DND-41 (cell line): Measurements from ENCODE around the gene ZNF512B.

ENCODE experiments used
- ATAC-seq: fragments of 200-7000 bp; cut with Tn5 transposase; 3 replicates; pipeline ENCODE4 v1.9.1; 2021; ENCODE audit warnings: low read depth; ENCODE audit not compliant: insufficient read depth
- DNase-seq: peaks from one replicate; pipeline ENCODE4 v3.0.0-alpha.2; 2020
- H2AFZ ChIP-seq: 2 replicates; pipeline ENCODE4 v1.6.0; 2012; ENCODE audit warnings: low read depth, low read length
- H3K27ac ChIP-seq: 2 replicates; pipeline ENCODE4 v1.5.1; 2012; ENCODE audit warnings: low read length, inconsistent platforms
- H3K27me3 ChIP-seq: fragments of 200-600 bp; sonication (generic); 2 replicates; pipeline ENCODE4 v1.6.0; 2012; ENCODE audit warnings: low read length, mild to moderate bottlenecking, inconsistent platforms; ENCODE audit not compliant: insufficient read depth, poor library complexity
- H3K36me3 ChIP-seq: 2 replicates; pipeline ENCODE4 v1.5.1; 2012; ENCODE audit warnings: low read length, inconsistent platforms; ENCODE audit not compliant: insufficient read depth
- H3K4me1 ChIP-seq: 2 replicates; pipeline ENCODE4 v1.5.1; 2012; ENCODE audit warnings: mild to moderate bottlenecking, low read length; ENCODE audit not compliant: insufficient read depth
- H3K4me2 ChIP-seq: 2 replicates; pipeline ENCODE4 v1.6.0; 2012; ENCODE audit warnings: mild to moderate bottlenecking, moderate library complexity, low read length, inconsistent platforms; ENCODE audit not compliant: insufficient read depth
- H3K4me3 ChIP-seq, 2 experiments: fragments of 200-600 bp in 1 of 2; shearing (Covaris generic) in 1 of 2; 2 replicates each; pipeline ENCODE4 v1.5.1; 2012 to 2016; ENCODE audit warnings: inconsistent platforms in 2 of 2, low read length in 2 of 2, mild to moderate bottlenecking in 2 of 2, low read depth in 1 of 2, moderate library complexity in 1 of 2
- H3K79me2 ChIP-seq: 2 replicates; pipeline ENCODE4 v1.6.0; 2012; ENCODE audit warnings: low read length, inconsistent platforms; ENCODE audit not compliant: insufficient read depth
- H3K9ac ChIP-seq: 2 replicates; pipeline ENCODE4 v1.6.0; 2012; ENCODE audit warnings: low read depth, mild to moderate bottlenecking, inconsistent platforms, low read length, moderate library complexity
- H3K9me3 ChIP-seq: 2 replicates; pipeline ENCODE4 v1.5.1; 2012; ENCODE audit warnings: low read length, moderate library complexity, mild to moderate bottlenecking, inconsistent platforms; ENCODE audit not compliant: insufficient read depth, severe bottlenecking
- H4K20me1 ChIP-seq: 2 replicates; pipeline ENCODE4 v1.6.0; 2012; ENCODE audit warnings: low read length; ENCODE audit not compliant: insufficient read depth
- CTCF ChIP-seq: IDR thresholded peaks from 2 replicates; pipeline ENCODE4 v1.5.1; 2012; ENCODE audit warnings: borderline replicate concordance, low read length, moderate library complexity, mild to moderate bottlenecking; ENCODE audit not compliant: poor library complexity, severe bottlenecking; ENCODE audit errors: extremely low read depth
- EZH2 ChIP-seq: IDR thresholded peaks from 3 replicates; pipeline ENCODE4 v1.6.1; 2012; ENCODE audit warnings: borderline replicate concordance, low read depth, mild to moderate bottlenecking, moderate library complexity, low read length, inconsistent platforms; ENCODE audit not compliant: severe bottlenecking

The ZNF512B gene

GRCh38 chr20:63934271-63935068 lies 35.3 kb downstream of the ZNF512B start:
- Histone ChIP-seq H3K4me2 (no peak overlapping the region), H3K27me3 (no peaks in the 10 kb centered on the region), H3K4me3 (no peak overlapping the region), H2AFZ (no peak overlapping the region), H3K4me1 (no peaks in the 10 kb centered on the region), H4K20me1 (peaks cover 65% of the 10 kb centered on the region), H3K36me3 (peaks cover 83% of the 10 kb centered on the region), H3K79me2 (peaks cover 32% of the 10 kb centered on the region), H3K27ac (no peak overlapping the region), H3K9ac (no peak overlapping the region), H3K9me3 (no peaks in the 10 kb centered on the region)
- TF ChIP-seq EZH2: no peak
- peak; percentile 49 for TF ChIP-seq CTCF
- 0 out of 3 replicates have a peak, but pooled peaks have one; percentile 40 for ATAC-seq
- DNase-seq: no peak

GRCh38 chr20:63933646-63934045 lies 36.1 kb downstream of the ZNF512B start:
- Histone ChIP-seq H3K4me1 (no peaks in the 10 kb centered on the region), H4K20me1 (peaks cover 61% of the 10 kb centered on the region), H3K36me3 (peaks cover 83% of the 10 kb centered on the region), H3K9me3 (no peaks in the 10 kb centered on the region), H2AFZ (no peak overlapping the region), H3K4me3 (no peak overlapping the region), H3K9ac (no peak overlapping the region), H3K27ac (no peak overlapping the region), H3K79me2 (peaks cover 26% of the 10 kb centered on the region), H3K27me3 (no peaks in the 10 kb centered on the region), H3K4me2 (no peak overlapping the region)
- TF ChIP-seq EZH2 (no peak), CTCF (no peak)
- no peak for ATAC-seq
- DNase-seq: no peak

- Histone ChIP-seq H3K4me1 (no peaks in the 10 kb centered on the region), H2AFZ (no peak overlapping the region), H3K79me2 (peaks cover 30% of the 10 kb centered on the region), H3K9ac (no peak overlapping the region), H3K4me3 (no peak overlapping the region), H4K20me1 (peaks cover 64% of the 10 kb centered on the region), H3K4me2 (no peak overlapping the region), H3K27ac (no peak overlapping the region), H3K36me3 (peaks cover 86% of the 10 kb centered on the region), H3K27me3 (no peaks in the 10 kb centered on the region), H3K9me3 (no peaks in the 10 kb centered on the region)
- ATAC-seq: no peak
- DNase-seq: no peak
- no peak for TF ChIP-seq EZH2
- no peak for TF ChIP-seq CTCF
These were observed 37.0 kb downstream of the ZNF512B start for GRCh38 chr20:63932606-63933160.

- ATAC-seq: no peak
- H3K9me3 ChIP-seq: no peaks in the 10 kb centered on the region
- TF ChIP-seq CTCF: no peak
- TF ChIP-seq EZH2: no peak
- H3K79me2 ChIP-seq: peaks cover 34% of the 10 kb centered on the region
- no peak overlapping the region for H2AFZ ChIP-seq
- H3K4me2 ChIP-seq: no peak overlapping the region
- no peak overlapping the region for H3K27ac ChIP-seq
- H3K9ac ChIP-seq: no peak overlapping the region
- H3K27me3 ChIP-seq: no peaks in the 10 kb centered on the region
- H3K4me1 ChIP-seq: no peaks in the 10 kb centered on the region
- DNase-seq: no peak
- peaks cover 93% of the 10 kb centered on the region for H3K36me3 ChIP-seq
- H3K4me3 ChIP-seq: no peak overlapping the region
- peaks cover 68% of the 10 kb centered on the region for H4K20me1 ChIP-seq
These were observed 38.0 kb downstream of the ZNF512B start for GRCh38 chr20:63931735-63932134.
